ENCODE data around the gene ACBD4. TPM values are rescaled to one million over a fixed set of nuclear protein-coding genes. Genes with fewer than 3 reads are reported as not detected.

Gene ACBD4
- total and polyA plus RNA-seq, 9 donors, result 4.1 to 7.7 (median 5.1) TPM

DNA sequence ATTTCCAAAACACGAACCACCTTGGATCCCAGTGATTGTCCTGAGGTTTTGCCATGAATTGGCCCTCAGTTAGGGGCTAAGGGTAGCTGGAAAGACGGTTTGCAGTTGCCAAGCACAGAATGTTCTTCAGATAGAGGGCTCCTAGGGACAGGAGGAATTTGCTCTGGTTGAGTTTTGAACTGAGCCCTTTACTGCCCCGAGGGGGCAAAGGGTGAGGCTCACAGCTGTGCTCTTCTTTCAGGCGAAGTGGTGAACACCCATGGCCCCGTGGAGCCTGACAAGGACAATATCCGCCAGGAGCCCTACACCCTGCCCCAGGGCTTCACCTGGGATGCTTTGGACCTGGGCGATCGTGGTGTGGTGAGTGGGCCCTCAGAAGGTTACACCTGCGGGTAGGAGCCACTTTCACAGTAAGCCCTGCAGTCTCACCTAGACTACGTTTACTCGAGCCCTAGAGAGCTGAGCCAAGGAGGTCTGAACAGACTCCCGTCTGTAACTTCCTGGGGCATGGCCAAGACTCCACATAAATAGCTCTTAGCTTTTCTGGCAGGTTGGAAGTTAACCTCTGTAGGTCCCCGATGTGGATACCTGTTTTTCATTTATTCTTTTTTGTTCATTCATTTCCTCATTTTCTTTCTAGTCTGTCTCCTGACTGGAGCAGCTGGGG is 41.9 kb upstream of the ACBD4 start:
- Histone ChIP-seq H3K27me3 (ENCODE audit: control insufficient read depth, insufficient read depth, low read length) (no peaks in the 10 kb centered on the region), H3K9me3 (replicated peaks; ENCODE audit: control insufficient read depth, low read depth, low read length) (no peaks in the 10 kb centered on the region), H3K27ac (ENCODE audit: low read length) (no peak overlapping the region), H3K36me3 (ENCODE audit: control insufficient read depth, insufficient read depth, low read length) (peaks cover 90% of the 10 kb centered on the region), H3K4me3 (ENCODE audit: low read length) (no peak overlapping the region), H3K4me1 (ENCODE audit: control insufficient read depth, insufficient read depth, low read length) (no peaks in the 10 kb centered on the region)
- WGBS (ENCODE audit: insufficient coverage), result 84% methylated on average over 9 of the region's 13 CpGs
- DNase-seq, result no peak

DNA sequence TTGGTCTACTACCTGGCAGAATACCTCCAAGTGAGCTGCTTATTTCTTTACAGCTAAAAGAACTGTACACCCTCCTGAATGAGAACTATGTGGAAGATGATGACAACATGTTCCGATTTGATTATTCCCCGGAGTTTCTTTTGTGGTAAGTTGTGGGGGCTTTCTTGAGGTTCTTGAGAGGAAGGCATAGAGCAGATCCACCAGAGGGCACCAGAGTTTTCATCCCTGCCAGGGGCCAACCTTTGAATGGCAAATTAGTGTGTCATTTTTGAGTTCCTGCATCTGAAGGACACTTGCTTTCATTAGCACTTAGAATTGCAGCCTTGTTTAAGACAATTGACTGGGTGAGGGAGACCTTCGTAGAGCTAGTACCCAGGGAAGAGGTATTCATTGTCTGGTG is 39.3 kb upstream of the ACBD4 start:
- Histone ChIP-seq H3K27ac (ENCODE audit: low read length) (no peak overlapping the region), H3K4me3 (ENCODE audit: low read length) (no peak overlapping the region), H3K4me1 (ENCODE audit: control insufficient read depth, insufficient read depth, low read length) (peaks cover 2% of the 10 kb centered on the region), H3K9me3 (replicated peaks; ENCODE audit: control insufficient read depth, low read depth, low read length) (no peaks in the 10 kb centered on the region), H3K36me3 (ENCODE audit: control insufficient read depth, insufficient read depth, low read length) (peaks cover 88% of the 10 kb centered on the region), H3K27me3 (ENCODE audit: control insufficient read depth, insufficient read depth, low read length) (no peaks in the 10 kb centered on the region)
- no peak for DNase-seq
- WGBS (ENCODE audit: insufficient coverage), result 88% methylated on average over 1 of the region's 3 CpGs

GRCh38 chr17:45096926-45097325 is 38.6 kb upstream of the ACBD4 start:
- Histone ChIP-seq H3K4me3 (ENCODE audit: low read length) (no peak overlapping the region), H3K27ac (ENCODE audit: low read length) (no peak overlapping the region), H3K9me3 (replicated peaks; ENCODE audit: control insufficient read depth, low read depth, low read length) (no peaks in the 10 kb centered on the region), H3K4me1 (ENCODE audit: control insufficient read depth, insufficient read depth, low read length) (peaks cover 3% of the 10 kb centered on the region), H3K27me3 (ENCODE audit: control insufficient read depth, insufficient read depth, low read length) (no peaks in the 10 kb centered on the region), H3K36me3 (ENCODE audit: control insufficient read depth, insufficient read depth, low read length) (peaks cover 85% of the 10 kb centered on the region)
- DNase-seq, result no peak
- WGBS (ENCODE audit: insufficient coverage), result 95% methylated on average over 4 of the region's 11 CpGs

- no peak overlapping the region for H3K4me3 ChIP-seq (ENCODE audit: low read length)
- no peaks in the 10 kb centered on the region for H3K9me3 ChIP-seq (replicated peaks; ENCODE audit: control insufficient read depth, low read depth, low read length)
- WGBS (ENCODE audit: insufficient coverage), result 97% methylated on average over 7 of the region's 13 CpGs
- no peak for DNase-seq
- H3K36me3 ChIP-seq (ENCODE audit: control insufficient read depth, insufficient read depth, low read length), result peaks cover 88% of the 10 kb centered on the region
- no peaks in the 10 kb centered on the region for H3K27me3 ChIP-seq (ENCODE audit: control insufficient read depth, insufficient read depth, low read length)
- no peak overlapping the region for H3K27ac ChIP-seq (ENCODE audit: low read length)
- H3K4me1 ChIP-seq (ENCODE audit: control insufficient read depth, insufficient read depth, low read length), result peaks cover 5% of the 10 kb centered on the region
Measured at GRCh38 chr17:45098081-45098868, 37.2 kb upstream of the ACBD4 start.

GRCh38 chr17:45098869-45099616 is 36.4 kb upstream of the ACBD4 start:
- WGBS (ENCODE audit: insufficient coverage), result 31% methylated on average over 8 of the region's 9 CpGs
- H3K4me1 ChIP-seq (ENCODE audit: control insufficient read depth, insufficient read depth, low read length), result peaks cover 5% of the 10 kb centered on the region
- H3K27ac ChIP-seq (ENCODE audit: low read length), result no peak overlapping the region

GRCh38 chr17:45101546-45101882 is 34.0 kb upstream of the ACBD4 start:
- no peak overlapping the region for H3K27ac ChIP-seq (ENCODE audit: low read length)

More at GRCh38 chr17:45098869-45099616, 36.4 kb upstream of the ACBD4 start:
- Histone ChIP-seq H3K4me3 (ENCODE audit: low read length) (no peak overlapping the region), H3K36me3 (ENCODE audit: control insufficient read depth, insufficient read depth, low read length) (peaks cover 88% of the 10 kb centered on the region), H3K27me3 (ENCODE audit: control insufficient read depth, insufficient read depth, low read length) (no peaks in the 10 kb centered on the region), H3K9me3 (replicated peaks; ENCODE audit: control insufficient read depth, low read depth, low read length) (no peaks in the 10 kb centered on the region)
- DNase-seq, result peak; percentile 87

GRCh38 chr17:45101883-45102811 is 33.3 kb upstream of the ACBD4 start:
- DNase-seq, result no peak
- no peak overlapping the region for H3K27ac ChIP-seq (ENCODE audit: low read length)
- H3K4me1 ChIP-seq (ENCODE audit: control insufficient read depth, insufficient read depth, low read length), result peaks cover 18% of the 10 kb centered on the region
- H3K9me3 ChIP-seq (replicated peaks; ENCODE audit: control insufficient read depth, low read depth, low read length), result no peaks in the 10 kb centered on the region
- no peak overlapping the region for H3K4me3 ChIP-seq (ENCODE audit: low read length)
- H3K36me3 ChIP-seq (ENCODE audit: control insufficient read depth, insufficient read depth, low read length), result peaks cover 88% of the 10 kb centered on the region
- no peaks in the 10 kb centered on the region for H3K27me3 ChIP-seq (ENCODE audit: control insufficient read depth, insufficient read depth, low read length)
- WGBS (ENCODE audit: insufficient coverage), result 71% methylated on average over 10 of the region's 12 CpGs

More at GRCh38 chr17:45101546-45101882, 34.0 kb upstream of the ACBD4 start:
- WGBS (ENCODE audit: insufficient coverage), result 75% methylated on average over 6 of the region's 9 CpGs
- Histone ChIP-seq H3K9me3 (replicated peaks; ENCODE audit: control insufficient read depth, low read depth, low read length) (no peaks in the 10 kb centered on the region), H3K27me3 (ENCODE audit: control insufficient read depth, insufficient read depth, low read length) (no peaks in the 10 kb centered on the region), H3K36me3 (ENCODE audit: control insufficient read depth, insufficient read depth, low read length) (peaks cover 87% of the 10 kb centered on the region), H3K4me1 (ENCODE audit: control insufficient read depth, insufficient read depth, low read length) (peaks cover 11% of the 10 kb centered on the region), H3K4me3 (ENCODE audit: low read length) (no peak overlapping the region)
- DNase-seq, result no peak

- Histone ChIP-seq H3K36me3 (ENCODE audit: control insufficient read depth, insufficient read depth, low read length) (peaks cover 88% of the 10 kb centered on the region), H3K9me3 (replicated peaks; ENCODE audit: control insufficient read depth, low read depth, low read length) (no peaks in the 10 kb centered on the region), H3K4me3 (ENCODE audit: low read length) (no peak overlapping the region), H3K27me3 (ENCODE audit: control insufficient read depth, insufficient read depth, low read length) (no peaks in the 10 kb centered on the region), H3K27ac (ENCODE audit: low read length) (no peak overlapping the region), H3K4me1 (ENCODE audit: control insufficient read depth, insufficient read depth, low read length) (peaks cover 25% of the 10 kb centered on the region)
- no peak for DNase-seq
- WGBS (ENCODE audit: insufficient coverage), result 100% methylated on average over 1 of the region's 9 CpGs
Measured at GRCh38 chr17:45102856-45103255, 32.6 kb upstream of the ACBD4 start.

DNA sequence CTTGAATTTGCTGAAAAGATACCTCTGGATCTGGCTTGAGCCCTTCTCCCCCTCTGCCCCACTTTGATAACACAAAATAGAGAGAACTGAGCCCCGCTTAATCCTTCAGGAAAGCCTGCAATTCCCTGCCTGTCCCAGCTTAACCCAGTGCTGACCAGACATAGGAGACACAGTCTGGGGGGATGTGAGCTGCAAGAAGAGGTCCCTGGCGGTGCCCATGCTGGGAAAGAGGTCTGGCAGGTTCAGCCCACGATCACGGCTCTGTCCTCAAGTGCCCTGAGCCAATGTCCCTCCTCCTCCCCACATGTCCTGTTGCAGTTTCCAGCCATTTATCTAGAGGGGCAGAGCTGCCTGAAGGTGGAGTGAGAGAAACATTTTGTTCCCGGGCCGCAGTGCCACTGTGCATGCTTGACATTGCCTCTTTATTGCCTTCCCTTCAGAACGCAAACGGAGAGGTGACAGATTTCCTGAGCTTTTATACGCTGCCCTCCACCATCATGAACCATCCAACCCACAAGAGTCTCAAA is 32.2 kb upstream of the ACBD4 start:
- Histone ChIP-seq H3K4me3 (ENCODE audit: low read length) (no peak overlapping the region), H3K4me1 (ENCODE audit: control insufficient read depth, insufficient read depth, low read length) (peaks cover 28% of the 10 kb centered on the region), H3K36me3 (ENCODE audit: control insufficient read depth, insufficient read depth, low read length) (peaks cover 88% of the 10 kb centered on the region), H3K27me3 (ENCODE audit: control insufficient read depth, insufficient read depth, low read length) (no peaks in the 10 kb centered on the region), H3K27ac (ENCODE audit: low read length) (no peak overlapping the region), H3K9me3 (replicated peaks; ENCODE audit: control insufficient read depth, low read depth, low read length) (no peaks in the 10 kb centered on the region)
- 82% methylated on average over 5 of the region's 9 CpGs for WGBS (ENCODE audit: insufficient coverage)
- DNase-seq, result no peak

Data from muscle of leg (tissue), 11 donors.